ENCODE measurements around the gene SAMD11. TPM values are rescaled to one million over a fixed set of nuclear protein-coding genes. Genes with fewer than 3 reads are reported as not detected.
"Not testable (repeated sequence)": the region's sequence is repeated elsewhere in the genome, so short reads cannot be mapped to it uniquely, and the experiment has no call there.

The SAMD11 gene
- total RNA-seq, 2 donors from 2014 or later = not detected

DNA sequence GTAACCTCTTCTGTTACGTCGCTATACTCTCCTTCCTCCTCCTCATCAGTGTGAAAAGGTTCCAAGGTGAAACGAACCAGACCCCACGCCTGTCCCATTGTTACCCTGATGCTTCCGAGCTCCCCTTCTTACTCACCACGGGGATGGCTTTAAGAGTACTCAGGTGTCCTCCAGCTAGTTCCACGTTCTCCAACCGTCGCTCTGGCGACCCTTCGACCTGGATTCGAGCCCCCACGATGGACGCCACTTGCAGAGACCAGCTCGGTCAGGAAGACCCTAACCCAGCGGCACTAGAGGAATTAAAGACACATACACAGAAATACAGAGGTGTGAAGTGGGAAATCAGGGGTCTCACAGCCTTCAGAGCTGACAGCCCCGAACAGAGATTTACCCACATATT is 25.8 kb upstream of the SAMD11 start:
- not testable (repeated sequence) for H3K27ac Mint-ChIP-seq; ATAC-seq; H3K4me3 Mint-ChIP-seq; H3K36me3 Mint-ChIP-seq; H3K9me3 Mint-ChIP-seq; DNase-seq (ENCODE audit: low spot score)
- Mint-ChIP-seq H3K27me3 (peaks cover 30 to 31% of the 10 kb centered on the region in 2 donors), H3K4me1 (ENCODE audit: low read depth in 2 of 2) (peaks cover 9 to 11% of the 10 kb centered on the region in 2 donors)

DNA sequence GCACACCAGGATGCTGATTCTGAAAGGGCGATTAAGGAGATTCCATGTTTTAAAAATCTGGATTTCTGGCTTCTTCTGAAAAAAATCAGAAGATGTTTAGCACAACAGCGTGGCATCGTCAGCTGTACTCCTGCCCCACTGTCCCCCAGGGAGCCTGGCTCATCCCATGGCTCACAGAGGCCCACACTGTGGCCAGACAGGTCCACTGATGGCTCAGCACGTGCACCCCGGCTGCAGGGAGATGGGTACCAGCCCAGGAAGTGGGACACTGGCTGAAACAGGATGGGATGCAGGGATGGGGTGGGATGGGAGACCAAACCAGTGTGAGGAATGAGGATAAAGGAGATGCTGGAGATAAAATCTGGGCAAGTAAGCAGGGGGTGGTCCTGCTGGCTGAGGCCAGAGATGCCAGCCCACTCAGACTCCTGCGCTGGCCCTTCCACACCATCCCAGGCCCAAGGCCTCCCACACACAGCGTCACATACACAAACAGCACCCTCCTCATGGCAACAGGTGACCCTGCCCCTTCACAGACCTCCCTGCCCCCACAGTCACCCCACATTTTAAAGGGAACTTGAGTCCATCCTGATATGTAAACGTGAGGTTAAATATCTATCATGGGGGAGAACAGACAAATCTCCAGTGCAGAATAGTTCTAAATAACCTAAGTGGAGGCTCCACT is 23.9 kb upstream of the SAMD11 start:
- no peak for ATAC-seq
- H3K4me3 Mint-ChIP-seq = no peak overlapping the region
- H3K27me3 Mint-ChIP-seq = peaks cover 30 to 31% of the 10 kb centered on the region in 2 donors
- H3K27ac Mint-ChIP-seq = no peak overlapping the region
- H3K36me3 Mint-ChIP-seq = no peaks in the 10 kb centered on the region
- peaks cover 9 to 11% of the 10 kb centered on the region in 2 donors for H3K4me1 Mint-ChIP-seq (ENCODE audit: low read depth in 2 of 2)
- DNase-seq (ENCODE audit: low spot score) = no peak
- H3K9me3 Mint-ChIP-seq = no peaks in the 10 kb centered on the region

DNA sequence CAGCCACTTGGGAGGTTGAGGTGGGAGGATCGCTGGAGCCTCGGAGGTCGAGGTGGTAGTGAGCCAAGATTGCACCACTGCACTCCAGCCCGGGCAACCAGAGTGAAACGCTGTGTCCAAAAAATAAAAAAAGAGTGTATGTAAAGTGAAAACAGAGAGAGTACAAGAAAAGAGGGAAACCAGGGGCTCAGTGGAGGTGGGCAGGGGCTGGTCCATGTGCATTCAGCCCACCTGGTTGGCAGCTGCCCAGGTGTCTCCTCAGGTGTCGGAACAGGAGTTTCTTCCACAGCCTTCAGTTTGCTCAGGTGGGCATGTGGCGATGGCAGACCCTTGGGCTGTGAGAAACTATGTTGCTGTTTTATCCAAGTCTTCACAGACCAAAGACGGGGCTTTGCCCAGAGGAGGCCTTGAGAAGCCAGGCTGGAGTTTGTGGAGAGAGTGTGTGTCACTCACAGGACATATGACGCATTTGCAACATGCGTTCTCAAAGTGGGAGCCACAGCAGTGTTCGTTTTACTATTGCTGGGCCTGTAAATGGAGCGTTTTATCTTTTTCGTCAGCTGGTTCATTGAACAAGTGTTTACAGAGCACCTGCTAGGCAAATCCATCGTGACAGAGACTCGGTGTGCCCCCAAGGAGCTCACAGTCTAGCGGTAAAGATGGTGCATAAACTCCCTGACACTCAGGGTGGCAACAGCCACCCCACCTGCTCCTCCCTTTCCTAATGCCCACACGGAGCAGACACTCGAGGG is 22.4 kb upstream of the SAMD11 start:
- no peak for ATAC-seq
- H3K36me3 Mint-ChIP-seq = no peaks in the 10 kb centered on the region
- H3K4me3 Mint-ChIP-seq = no peak overlapping the region
- H3K27me3 Mint-ChIP-seq = peaks cover 28 to 29% of the 10 kb centered on the region in 2 donors
- DNase-seq (ENCODE audit: low spot score) = no peak
- no peaks in the 10 kb centered on the region for H3K9me3 Mint-ChIP-seq
- peaks cover 11 to 15% of the 10 kb centered on the region in 2 donors for H3K4me1 Mint-ChIP-seq (ENCODE audit: low read depth in 2 of 2)
- H3K27ac Mint-ChIP-seq = no peak overlapping the region

DNA sequence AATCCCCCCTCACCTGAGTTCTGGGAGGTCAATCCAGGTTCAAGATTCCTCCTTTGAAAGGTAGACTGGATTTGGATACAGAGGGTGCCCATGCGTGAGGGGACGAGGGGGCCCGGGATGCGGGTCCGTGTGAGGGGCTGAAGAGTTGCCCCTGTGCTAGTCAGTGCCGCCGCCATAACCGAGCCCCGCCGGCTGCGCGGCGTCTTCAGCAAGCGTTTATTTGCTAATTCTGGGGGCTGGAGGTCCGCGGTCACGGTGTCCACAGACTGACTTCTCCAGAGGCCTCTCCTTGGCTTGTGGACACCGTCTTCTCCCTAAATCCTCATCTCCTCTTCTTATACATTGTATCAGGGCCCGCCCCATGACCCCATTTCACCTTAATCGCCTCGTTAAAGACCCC is 20.9 kb upstream of the SAMD11 start:
- Mint-ChIP-seq H3K4me1 (ENCODE audit: low read depth in 2 of 2) (peaks cover 11 to 15% of the 10 kb centered on the region in 2 donors), H3K36me3 (no peaks in the 10 kb centered on the region), H3K4me3 (peak overlapping the region; percentile 25), H3K27ac (no peak overlapping the region), H3K9me3 (no peaks in the 10 kb centered on the region), H3K27me3 (peaks cover 17 to 22% of the 10 kb centered on the region in 2 donors)
- ATAC-seq (no peak), DNase-seq (ENCODE audit: low spot score) (no peak)

DNA sequence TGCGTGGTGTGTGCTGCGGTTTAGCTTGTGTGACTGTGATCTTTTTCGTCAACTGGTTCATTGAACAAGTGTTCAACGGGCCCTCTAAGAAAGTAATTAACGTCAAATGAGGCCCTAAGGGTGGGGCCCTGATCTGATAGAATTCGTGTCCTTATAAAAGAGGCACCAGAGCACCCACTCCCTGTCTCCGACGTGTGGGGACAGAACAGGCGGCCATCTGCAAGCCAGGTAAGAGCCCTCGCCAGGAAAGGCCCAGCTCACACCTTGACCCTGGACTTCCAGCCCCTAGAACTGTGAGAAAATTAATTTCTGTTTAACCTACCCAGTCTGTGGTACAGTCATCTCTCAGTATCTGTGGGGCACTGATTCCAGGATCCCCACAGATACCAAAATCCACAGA is 20.4 kb upstream of the SAMD11 start:
- DNase-seq (ENCODE audit: low spot score) = no peak
- peaks cover 17 to 23% of the 10 kb centered on the region in 2 donors for H3K27me3 Mint-ChIP-seq
- H3K36me3 Mint-ChIP-seq = no peaks in the 10 kb centered on the region
- peaks cover 7 to 10% of the 10 kb centered on the region in 2 donors for H3K4me1 Mint-ChIP-seq (ENCODE audit: low read depth in 2 of 2)
- peak overlapping the region; percentile 25 for H3K4me3 Mint-ChIP-seq
- ATAC-seq = no peak
- no peak overlapping the region for H3K27ac Mint-ChIP-seq
- no peaks in the 10 kb centered on the region for H3K9me3 Mint-ChIP-seq

DNA sequence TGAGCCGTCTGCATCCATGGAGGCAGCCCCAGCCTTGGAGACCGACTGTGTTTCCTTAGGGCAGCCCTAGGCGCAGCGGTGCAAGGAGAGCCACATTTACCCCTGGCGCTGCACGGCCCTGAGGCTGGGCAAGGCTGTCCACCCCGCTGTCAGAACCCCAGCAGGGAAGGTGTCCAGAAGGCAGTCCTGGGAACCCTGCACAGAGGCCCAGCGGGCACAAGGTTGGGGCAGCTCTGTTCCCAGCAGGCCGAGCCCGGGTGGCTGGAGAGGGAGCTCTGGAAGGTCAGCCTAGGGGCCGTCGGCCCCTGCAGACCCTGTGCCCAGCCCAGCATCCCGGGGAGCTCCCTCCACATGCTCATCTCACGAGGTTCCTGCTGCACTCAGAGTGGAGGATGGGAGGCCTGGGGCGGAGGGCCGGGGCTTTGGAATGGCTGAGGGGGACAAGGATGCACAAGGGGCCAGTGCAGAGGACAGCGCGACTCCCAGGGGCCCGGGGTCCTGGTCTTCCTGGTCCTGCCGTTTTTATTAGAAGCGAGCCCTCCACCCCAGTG is 19.9 kb upstream of the SAMD11 start:
- Mint-ChIP-seq H3K4me1 (ENCODE audit: low read depth in 2 of 2) (peaks cover 2 to 5% of the 10 kb centered on the region in 2 donors), H3K27me3 (peaks cover 13 to 20% of the 10 kb centered on the region in 2 donors), H3K27ac (no peak overlapping the region), H3K36me3 (no peaks in the 10 kb centered on the region), H3K9me3 (no peaks in the 10 kb centered on the region), H3K4me3 (peak overlapping the region; percentile 25)
- DNase-seq (ENCODE audit: low spot score) (peak; percentile 59), ATAC-seq (no peak)

DNA sequence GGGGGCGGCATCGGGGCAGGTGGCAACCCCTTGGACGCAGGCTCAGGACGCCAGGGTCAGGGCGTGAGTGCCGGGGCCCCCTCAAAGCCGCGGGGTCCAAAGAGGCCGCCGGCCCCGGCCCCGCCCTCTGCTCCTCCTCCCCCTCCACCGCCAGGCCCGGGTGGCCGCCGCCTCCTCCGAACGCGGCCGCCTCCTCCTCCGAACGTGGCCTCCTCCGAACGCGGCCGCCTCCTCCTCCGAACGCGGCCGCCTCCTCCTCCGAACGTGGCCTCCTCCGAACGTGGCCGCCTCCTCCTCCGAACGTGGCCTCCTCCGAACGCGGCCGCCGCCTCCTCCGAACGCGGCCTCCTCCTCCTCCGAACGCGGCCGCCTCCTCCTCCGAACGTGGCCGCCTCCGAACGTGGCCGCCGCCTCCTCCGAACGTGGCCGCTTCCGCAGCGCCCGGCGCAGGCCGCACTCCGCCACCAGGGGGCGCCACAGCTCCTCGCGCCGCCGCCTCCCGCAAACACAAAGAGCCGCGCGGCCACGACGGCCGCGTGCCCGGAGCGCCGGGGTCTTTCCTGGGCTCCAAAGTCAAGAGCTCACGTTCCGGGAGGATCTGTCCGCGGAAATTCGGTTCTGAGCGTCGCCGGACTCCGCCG is 19.3 kb upstream of the SAMD11 start:
- Mint-ChIP-seq H3K27me3 (peaks cover 13 to 20% of the 10 kb centered on the region in 2 donors), H3K36me3 (no peaks in the 10 kb centered on the region), H3K9me3 (no peaks in the 10 kb centered on the region), H3K4me3 (peak overlapping the region; percentile 54), H3K27ac (no peak overlapping the region), H3K4me1 (ENCODE audit: low read depth in 2 of 2) (peaks cover 2 to 4% of the 10 kb centered on the region in 2 donors)
- peak; percentile 86 for DNase-seq (ENCODE audit: low spot score)
- peak; percentile 90 to 94 for ATAC-seq

DNA sequence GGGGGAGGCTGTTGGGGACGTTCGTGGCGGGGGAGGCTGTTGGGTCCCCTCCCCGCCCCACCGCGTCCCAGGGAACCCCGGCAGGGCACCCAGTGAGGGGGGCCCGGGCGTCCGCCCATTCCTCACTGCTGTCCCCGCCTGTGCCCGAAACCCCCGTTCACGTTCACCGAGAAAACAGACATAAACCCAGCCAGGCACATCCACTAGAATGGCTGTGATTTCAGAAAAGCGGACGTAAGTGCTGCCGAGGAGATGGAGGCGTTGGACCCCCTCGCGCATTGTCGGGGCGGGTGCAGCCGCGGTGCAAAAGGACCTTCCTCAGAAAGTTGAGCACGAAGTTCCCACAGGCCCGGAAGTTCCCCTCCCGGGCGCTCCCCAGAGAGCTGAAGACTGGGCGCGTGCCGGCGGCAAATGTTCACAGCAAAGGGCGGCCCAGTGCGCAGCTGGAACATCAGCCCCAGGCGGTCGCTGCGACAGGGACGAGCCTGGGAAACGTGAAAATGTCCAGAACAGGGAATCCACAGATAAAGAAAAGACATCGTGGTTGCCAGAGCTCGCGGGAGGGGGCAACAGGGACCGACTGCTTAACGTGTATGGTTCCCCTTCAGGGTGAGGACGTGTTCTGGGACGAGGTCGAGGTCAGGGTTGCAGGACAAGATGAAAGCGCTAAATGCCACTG is 18.5 kb upstream of the SAMD11 start:
- peak in 1 of 2 donors; percentile 11 for ATAC-seq
- Mint-ChIP-seq H3K4me1 (ENCODE audit: low read depth in 2 of 2) (peaks cover 2 to 4% of the 10 kb centered on the region in 2 donors), H3K4me3 (peak overlapping the region; percentile 54)

DNA sequence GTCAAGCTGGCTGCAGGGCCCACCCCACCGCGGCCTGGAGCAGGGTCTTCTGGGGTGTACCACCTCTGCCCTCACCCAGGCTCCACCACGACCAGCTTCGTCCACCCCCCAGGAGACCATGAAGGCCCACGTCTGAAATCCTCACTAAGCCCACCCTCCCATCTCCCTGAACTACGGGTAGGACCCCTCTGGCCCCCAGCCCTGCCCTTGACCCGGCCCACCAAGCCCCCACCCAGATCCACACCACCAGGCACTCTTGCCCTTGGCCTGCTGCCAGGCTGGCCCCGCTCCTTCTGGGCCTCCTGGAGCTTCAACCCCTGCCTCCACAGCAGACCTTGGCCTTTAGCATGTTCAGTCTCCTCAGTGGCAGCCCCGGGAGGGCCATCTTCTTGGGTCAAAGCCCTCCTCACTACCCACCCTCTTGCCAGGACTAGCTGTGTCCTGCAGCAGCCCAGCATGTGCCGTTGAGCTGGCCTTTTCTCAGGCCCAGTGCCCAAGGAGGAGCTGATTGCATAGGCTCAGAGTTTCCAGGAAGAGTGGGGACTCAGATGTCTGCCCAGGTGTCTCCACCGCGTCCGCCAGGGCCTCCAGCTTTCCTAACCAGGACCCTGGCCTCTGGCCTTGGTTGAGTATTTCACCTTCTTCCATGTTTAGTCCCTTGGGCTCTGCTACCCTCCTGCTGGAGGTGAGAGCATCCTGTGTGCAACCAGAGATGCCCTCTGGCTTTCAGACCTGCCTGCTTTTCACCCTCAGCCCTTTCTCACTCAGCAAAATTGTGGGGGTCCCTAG is 17.7 kb upstream of the SAMD11 start:
- H3K4me3 Mint-ChIP-seq = peak overlapping the region; percentile 27
- H3K9me3 Mint-ChIP-seq = no peaks in the 10 kb centered on the region
- no peaks in the 10 kb centered on the region for H3K36me3 Mint-ChIP-seq
- DNase-seq (ENCODE audit: low spot score) = no peak
- H3K27ac Mint-ChIP-seq = no peak overlapping the region
- no peak for ATAC-seq
- peaks cover 2 to 4% of the 10 kb centered on the region in 2 donors for H3K4me1 Mint-ChIP-seq (ENCODE audit: low read depth in 2 of 2)
- H3K27me3 Mint-ChIP-seq = peaks cover 13 to 19% of the 10 kb centered on the region in 2 donors

More for the DNA sequence above, 18.5 kb upstream of the SAMD11 start:
- DNase-seq (ENCODE audit: low spot score) = no peak
- Mint-ChIP-seq H3K9me3 (no peaks in the 10 kb centered on the region), H3K27ac (no peak overlapping the region), H3K36me3 (no peaks in the 10 kb centered on the region), H3K27me3 (peaks cover 13 to 17% of the 10 kb centered on the region in 2 donors)

DNA sequence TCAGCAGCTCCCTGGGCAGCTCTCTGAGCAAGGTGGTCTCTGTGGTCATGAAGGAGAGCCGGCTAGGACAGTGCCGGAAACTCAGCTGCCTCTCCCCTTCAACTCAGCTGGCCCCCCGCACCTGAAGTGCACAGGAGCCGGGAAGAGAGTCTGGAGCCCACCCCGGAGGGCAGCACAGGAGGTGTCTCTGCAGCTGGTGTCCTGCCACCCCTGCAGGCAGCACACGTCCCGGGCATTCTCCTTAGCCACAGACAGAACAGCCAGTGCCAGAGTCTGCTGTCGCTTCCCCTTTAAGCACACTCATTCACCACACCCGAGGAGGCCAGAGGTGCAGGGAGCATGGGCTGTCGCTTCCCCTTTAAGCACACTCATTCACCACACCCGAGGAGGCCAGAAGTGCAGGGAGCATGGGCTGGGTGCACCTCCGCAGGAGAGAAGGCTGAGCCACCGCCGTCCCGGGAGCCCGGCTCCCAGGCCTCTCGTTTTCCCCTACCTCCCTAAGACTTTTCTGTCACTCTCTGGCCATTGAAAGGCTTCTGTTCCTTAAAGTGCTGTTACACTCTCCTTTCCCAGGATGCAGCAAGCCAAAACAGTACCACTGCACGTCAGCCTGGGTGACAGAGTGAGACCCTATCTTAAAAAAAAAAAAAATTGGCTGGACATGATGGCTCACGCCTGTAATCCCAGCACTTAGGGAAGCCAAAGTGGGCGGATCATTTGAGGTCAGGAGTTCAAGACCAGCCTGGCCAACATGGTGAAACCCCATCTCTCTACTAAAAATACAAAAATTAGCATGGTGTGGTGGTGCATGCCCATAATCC is 16.9 kb upstream of the SAMD11 start:
- ATAC-seq = no peak

DNA sequence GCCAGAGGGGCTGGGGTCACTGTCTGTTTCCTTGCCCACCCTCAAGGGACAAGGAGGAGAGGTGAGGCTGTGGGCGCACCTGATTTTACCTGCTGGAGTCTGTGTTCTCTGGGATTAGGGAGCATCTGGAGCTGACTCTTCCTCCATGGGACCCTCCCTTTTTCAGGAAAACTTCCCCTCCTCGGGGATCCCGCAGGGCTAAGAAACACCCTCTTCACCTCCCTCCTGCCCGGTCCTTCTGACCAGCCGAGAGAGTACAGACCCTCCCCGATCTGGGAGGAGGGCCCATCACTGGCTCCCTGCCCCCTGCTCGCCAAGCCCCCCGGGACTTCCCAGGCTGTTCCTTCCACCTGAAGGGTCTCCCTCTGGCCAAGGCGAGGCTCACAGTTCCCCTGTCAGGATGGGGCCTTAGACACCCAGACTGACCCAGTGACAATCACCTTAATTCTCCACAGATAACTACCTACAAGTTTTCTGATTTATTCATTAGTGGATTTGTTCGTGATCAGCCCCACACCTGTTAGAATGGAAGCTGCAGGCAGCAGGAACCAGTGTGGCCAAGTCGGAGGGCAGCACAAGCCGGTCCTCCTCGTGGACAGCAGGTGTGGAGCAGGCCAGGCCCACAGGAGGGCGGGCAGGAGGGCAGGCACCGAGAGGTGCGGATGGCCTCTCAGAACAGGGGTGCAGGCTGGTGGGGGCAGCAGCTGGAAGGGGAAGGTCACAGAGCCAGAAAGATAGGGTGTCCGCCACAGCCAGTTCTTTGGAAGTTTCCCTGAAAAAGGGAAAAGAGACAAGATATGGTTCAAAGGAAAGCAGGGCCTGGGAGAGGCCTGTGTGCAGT is 15.9 kb upstream of the SAMD11 start:
- Mint-ChIP-seq H3K4me1 (ENCODE audit: low read depth in 2 of 2) (peaks cover 4 to 5% of the 10 kb centered on the region in 2 donors), H3K36me3 (no peaks in the 10 kb centered on the region), H3K9me3 (no peaks in the 10 kb centered on the region), H3K4me3 (no peak overlapping the region), H3K27me3 (peaks cover 21 to 29% of the 10 kb centered on the region in 2 donors), H3K27ac (no peak overlapping the region)
- no peak for ATAC-seq
- no peak for DNase-seq (ENCODE audit: low spot score)

More for the DNA sequence above, 16.9 kb upstream of the SAMD11 start:
- no peak for DNase-seq (ENCODE audit: low spot score)
- peaks cover 2 to 4% of the 10 kb centered on the region in 2 donors for H3K4me1 Mint-ChIP-seq (ENCODE audit: low read depth in 2 of 2)
- peak overlapping the region; percentile 27 for H3K4me3 Mint-ChIP-seq
- peaks cover 13 to 23% of the 10 kb centered on the region in 2 donors for H3K27me3 Mint-ChIP-seq
- H3K27ac Mint-ChIP-seq = no peak overlapping the region
- no peaks in the 10 kb centered on the region for H3K9me3 Mint-ChIP-seq
- no peaks in the 10 kb centered on the region for H3K36me3 Mint-ChIP-seq

All from natural killer cell treated with Interleukin-12 subunit alpha and Interleukin-12 subunit beta and Interleukin-15 and Interleukin-18, amount 100 ng/mL, for 72 hours (primary cell).